ENCODE results near the gene GLOD5. TPM values are rescaled to one million over a fixed set of nuclear protein-coding genes. Genes with fewer than 3 reads are reported as not detected.
A peak's percentile ranks its signal among the peaks of the same experiment; 100 is the strongest.

GLOD5 gene
- total and polyA plus RNA-seq, 9 of the 15 experiments (the other 6 are each of a cell fraction or from before 2014, with no cell fraction given): 0.27 to 4.4 (median 2.2) TPM

DNA sequence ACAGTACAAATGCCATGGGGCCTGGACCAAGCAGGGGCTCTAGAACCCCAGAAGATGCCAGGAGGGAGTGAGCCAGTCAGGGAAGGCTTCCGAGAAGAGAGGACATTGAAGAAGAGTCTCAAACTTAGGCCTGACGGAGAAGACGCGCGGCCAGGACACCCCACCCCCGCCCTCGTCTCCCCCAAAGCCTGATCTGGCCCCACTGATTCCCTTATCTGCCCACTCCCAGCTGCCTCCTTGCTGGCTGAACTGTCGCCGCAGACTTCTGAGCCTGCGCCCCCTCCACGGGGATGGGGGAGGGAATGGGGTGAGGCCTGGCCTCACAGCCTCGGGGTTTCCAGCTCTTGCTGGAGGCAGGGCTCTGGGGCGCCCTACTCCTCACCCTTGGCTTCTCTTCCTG, 21.2 kb downstream of the GLOD5 start (continued):
- TF ChIP-seq, protein P1, sequence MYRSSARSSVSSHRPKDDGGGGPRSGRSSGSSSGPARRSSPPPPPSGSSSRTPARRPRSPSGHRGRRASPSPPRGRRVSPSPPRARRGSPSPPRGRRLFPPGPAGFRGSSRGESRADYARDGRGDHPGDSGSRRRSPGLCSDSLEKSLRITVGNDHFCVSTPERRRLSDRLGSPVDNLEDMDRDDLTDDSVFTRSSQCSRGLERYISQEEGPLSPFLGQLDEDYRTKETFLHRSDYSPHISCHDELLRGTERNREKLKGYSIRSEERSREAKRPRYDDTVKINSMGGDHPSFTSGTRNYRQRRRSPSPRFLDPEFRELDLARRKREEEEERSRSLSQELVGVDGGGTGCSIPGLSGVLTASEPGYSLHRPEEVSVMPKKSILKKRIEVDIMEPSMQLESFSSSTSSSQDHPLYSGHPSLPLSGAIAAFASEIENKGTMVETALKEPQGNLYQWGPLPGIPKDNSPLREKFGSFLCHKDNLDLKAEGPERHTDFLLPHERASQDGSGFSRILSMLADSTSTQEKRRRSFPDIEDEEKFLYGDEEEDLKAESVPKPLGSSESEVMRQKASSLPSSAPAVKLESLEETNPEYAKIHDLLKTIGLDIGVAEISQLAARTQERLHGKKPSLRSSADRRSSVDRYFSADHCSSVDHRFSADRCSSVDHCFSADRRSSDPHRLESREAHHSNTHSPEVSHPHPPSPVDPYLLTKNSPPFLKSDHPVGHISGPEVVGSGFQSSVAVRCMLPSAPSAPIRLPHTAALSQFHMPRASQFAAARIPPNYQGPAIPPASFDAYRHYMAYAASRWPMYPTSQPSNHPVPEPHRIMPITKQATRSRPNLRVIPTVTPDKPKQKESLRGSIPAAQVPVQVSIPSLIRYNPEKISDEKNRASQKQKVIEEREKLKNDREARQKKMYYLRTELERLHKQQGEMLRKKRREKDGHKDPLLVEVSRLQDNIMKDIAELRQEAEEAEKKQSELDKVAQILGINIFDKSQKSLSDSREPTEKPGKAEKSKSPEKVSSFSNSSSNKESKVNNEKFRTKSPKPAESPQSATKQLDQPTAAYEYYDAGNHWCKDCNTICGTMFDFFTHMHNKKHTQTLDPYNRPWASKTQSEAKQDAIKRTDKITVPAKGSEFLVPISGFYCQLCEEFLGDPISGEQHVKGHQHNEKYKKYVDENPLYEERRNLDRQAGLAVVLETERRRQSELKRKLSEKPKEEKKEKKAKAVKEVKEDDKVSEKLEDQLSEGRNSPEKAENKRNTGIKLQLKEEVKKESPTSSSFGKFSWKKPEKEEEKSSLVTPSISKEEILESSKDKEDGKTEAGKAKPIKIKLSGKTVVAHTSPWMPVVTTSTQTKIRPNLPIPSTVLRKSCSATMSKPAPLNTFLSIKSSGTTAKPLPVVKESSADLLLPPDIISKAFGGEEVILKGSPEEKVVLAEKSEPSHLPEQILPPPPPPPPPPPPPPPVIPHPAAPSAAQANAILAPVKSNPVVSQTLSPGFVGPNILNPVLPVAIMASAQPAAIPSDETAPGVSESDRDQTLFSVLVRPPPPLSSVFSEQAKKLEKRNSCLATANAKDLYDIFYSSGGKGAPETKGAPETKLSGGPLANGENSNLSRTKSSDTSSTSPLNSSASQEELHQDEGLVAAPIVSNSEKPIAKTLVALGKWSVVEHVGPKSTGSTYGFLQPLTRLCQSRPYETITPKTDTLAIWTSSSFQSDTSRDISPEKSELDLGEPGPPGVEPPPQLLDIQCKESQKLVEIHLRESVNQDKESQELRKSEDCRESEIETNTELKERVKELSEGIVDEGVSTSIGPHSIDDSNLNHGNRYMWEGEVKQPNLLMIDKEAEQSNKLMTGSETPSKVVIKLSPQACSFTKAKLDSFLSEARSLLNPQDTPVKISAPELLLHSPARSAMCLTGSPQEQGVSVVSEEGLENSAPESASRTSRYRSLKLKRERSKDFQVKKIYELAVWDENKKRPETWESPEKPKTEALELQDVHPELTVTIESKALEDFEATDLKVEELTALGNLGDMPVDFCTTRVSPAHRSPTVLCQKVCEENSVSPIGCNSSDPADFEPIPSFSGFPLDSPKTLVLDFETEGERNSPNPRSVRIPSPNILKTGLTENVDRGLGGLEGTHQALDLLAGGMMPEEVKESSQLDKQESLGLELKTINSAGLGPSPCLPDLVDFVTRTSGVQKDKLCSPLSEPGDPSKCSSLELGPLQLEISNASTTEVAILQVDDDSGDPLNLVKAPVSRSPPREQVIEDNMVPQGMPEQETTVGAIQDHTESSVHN (IDR thresholded peaks at IDR 0.05; ENCODE audit: borderline replicate concordance in 1 of 2, low read depth in 1 of 2): peak in 1 of 2 experiments; percentile 22; a peak in 1 of 4 replicates
- TF ChIP-seq, protein P2, sequence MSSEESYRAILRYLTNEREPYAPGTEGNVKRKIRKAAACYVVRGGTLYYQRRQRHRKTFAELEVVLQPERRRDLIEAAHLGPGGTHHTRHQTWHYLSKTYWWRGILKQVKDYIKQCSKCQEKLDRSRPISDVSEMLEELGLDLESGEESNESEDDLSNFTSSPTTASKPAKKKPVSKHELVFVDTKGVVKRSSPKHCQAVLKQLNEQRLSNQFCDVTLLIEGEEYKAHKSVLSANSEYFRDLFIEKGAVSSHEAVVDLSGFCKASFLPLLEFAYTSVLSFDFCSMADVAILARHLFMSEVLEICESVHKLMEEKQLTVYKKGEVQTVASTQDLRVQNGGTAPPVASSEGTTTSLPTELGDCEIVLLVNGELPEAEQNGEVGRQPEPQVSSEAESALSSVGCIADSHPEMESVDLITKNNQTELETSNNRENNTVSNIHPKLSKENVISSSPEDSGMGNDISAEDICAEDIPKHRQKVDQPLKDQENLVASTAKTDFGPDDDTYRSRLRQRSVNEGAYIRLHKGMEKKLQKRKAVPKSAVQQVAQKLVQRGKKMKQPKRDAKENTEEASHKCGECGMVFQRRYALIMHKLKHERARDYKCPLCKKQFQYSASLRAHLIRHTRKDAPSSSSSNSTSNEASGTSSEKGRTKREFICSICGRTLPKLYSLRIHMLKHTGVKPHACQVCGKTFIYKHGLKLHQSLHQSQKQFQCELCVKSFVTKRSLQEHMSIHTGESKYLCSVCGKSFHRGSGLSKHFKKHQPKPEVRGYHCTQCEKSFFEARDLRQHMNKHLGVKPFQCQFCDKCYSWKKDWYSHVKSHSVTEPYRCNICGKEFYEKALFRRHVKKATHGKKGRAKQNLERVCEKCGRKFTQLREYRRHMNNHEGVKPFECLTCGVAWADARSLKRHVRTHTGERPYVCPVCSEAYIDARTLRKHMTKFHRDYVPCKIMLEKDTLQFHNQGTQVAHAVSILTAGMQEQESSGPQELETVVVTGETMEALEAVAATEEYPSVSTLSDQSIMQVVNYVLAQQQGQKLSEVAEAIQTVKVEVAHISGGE (CRISPR knock-in tag; IDR thresholded peaks at IDR 0.05): peak in 1 of 3 experiments; percentile 80; a peak in 2 of 6 replicates
- TF ChIP-seq ZC3H4 (CRISPR knock-in tag; IDR thresholded peaks at IDR 0.05; ENCODE audit: borderline replicate concordance) (no peak), MBD2 (IDR thresholded peaks at IDR 0.05; ENCODE audit: borderline replicate concordance, low read depth) (peak; percentile 88; the same call in 1 of the 2 replicates), NEUROD1 (IDR thresholded peaks at IDR 0.05; ENCODE audit: borderline replicate concordance, low read depth, low read length, partially characterized antibody) (peak; percentile 94), ZKSCAN1 (IDR thresholded peaks at IDR 0.05; ENCODE audit: low read depth, low read length) (peak; percentile 76; the same call in 1 of the 2 replicates), ZBTB8A (IDR thresholded peaks at IDR 0.05; ENCODE audit: partially characterized antibody) (no peak), BHLHE40 (IDR thresholded peaks at IDR 0.05; ENCODE audit: low read length) (peak; percentile 74), TEAD4 (IDR thresholded peaks at IDR 0.05; ENCODE audit: low read length) (peak; percentile 96), TEAD4 (CRISPR knock-in tag; IDR thresholded peaks at IDR 0.05; ENCODE audit: borderline replicate concordance) (no peak), MEIS2 (IDR thresholded peaks at IDR 0.05; ENCODE audit: partially characterized antibody) (peak; percentile 53), PRMT5 (CRISPR knock-in tag; IDR thresholded peaks at IDR 0.05) (no peak)
